Thyroid gland (tissue), 4 donors: ENCODE data around the gene GABRR1. TPM values are rescaled to one million over a fixed set of nuclear protein-coding genes. Genes with fewer than 3 reads are reported as not detected.

ENCODE experiments used
- DNase-seq, 2 donors: peaks; one replicate each; pipeline ENCODE4 v3.0.0-alpha.2; 2019
- H3K27ac ChIP-seq, 3 donors: fragments of 200-600 bp; sonication (generic); 1 replicate in 2 of 3; 2 replicates in 1 of 3; pipeline ENCODE4 v1.5.1; 2016 to 2019; ENCODE audit warnings: mild to moderate bottlenecking in 1 of 3, moderate library complexity in 1 of 3
- H3K27me3 ChIP-seq: fragments of 200-600 bp; sonication (generic); one replicate; pipeline ENCODE4 v1.5.1; 2019
- H3K36me3 ChIP-seq, 2 donors: fragments of 200-600 bp; sonication (generic); one replicate each; pipeline ENCODE4 v1.5.1; 2016 to 2019
- H3K4me1 ChIP-seq, 2 donors: fragments of 200-600 bp; sonication (generic); one replicate each; pipeline ENCODE4 v1.5.1; 2017 to 2019
- H3K4me3 ChIP-seq, 3 donors: fragments of 200-600 bp; sonication (generic); replicated peaks in 1 of 3; 1 replicate in 2 of 3; 2 replicates in 1 of 3; pipeline ENCODE4 v1.5.1; 2016; ENCODE audit warnings: mild to moderate bottlenecking in 1 of 3
- H3K9me3 ChIP-seq: fragments of 200-600 bp; sonication (generic); one replicate; pipeline ENCODE4 v1.5.1; 2017
- CTCF ChIP-seq, 6 experiments: fragments of 200-600 bp in 3 of 6; fragments of 450-650 bp in 3 of 6; sonication (generic) in 3 of 6; IDR thresholded peaks; one replicate each; pipeline ENCODE4 v1.5.1; 2016 to 2019; ENCODE audit warnings: antibody characterized with exemption in 6 of 6, mild to moderate bottlenecking in 2 of 6, inconsistent platforms in 1 of 6, moderate library complexity in 1 of 6
- POLR2A ChIP-seq, 2 donors: fragments of 450-650 bp; IDR thresholded peaks; one replicate each; pipeline ENCODE4 v1.6.1; 2017; ENCODE audit warnings: antibody characterized with exemption in 2 of 2, mild to moderate bottlenecking in 2 of 2, moderate library complexity in 1 of 2
- WGBS, 2 donors: methylation state at CpG; one replicate each; pipeline ENCODE4 v1.1.5; 2017; 5-methylcytosine and 5-hydroxymethylcytosine counted together
- intact Hi-C: fragments of 100-400 bp; cut with DNase I; formaldehyde crosslinking; loops from one replicate; pipeline ENCODE4 v1.15.1; 2023
- total RNA-seq, 4 donors: library from RNA; depleted of rRNA; stranded (reverse); fragments of >200 nt; gene quantifications; one replicate each; pipeline ENCODE4 v1.2.3, GENCODE V29; 2016

Gene GABRR1
- total RNA-seq, 4 donors from 2014 or later = not detected

DNA sequence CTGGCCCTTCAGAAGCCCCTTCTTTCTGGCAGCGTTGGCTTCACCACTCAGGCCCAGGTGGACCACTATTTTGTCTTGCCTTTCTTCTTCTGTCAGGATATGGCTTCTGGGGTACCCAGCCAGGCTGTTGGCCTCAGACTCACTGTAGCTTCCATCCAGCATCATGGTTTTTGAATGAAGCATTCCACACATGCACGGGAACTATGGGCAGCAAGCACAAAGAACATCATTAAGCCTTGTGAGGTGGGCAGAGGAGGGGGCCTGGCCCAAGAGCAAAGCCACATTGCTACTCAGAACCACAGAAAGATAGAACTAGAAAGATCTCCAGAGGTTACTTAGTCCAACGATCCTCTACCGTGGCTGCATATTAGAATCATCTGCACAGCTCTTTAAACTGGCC is 40.6 kb upstream of the GABRR1 start:
- intact Hi-C loops = no loop called here
- H3K4me1 ChIP-seq = no peaks in the 10 kb centered on the region
- H3K9me3 ChIP-seq = no peaks in the 10 kb centered on the region
- TF ChIP-seq POLR2A (IDR thresholded peaks at IDR 0.05) = no peak
- TF ChIP-seq CTCF (IDR thresholded peaks at IDR 0.05) = no peak
- no peak overlapping the region for H3K27ac ChIP-seq
- no peak overlapping the region for H3K4me3 ChIP-seq
- DNase-seq = no peak
- no peaks in the 10 kb centered on the region for H3K36me3 ChIP-seq
- H3K27me3 ChIP-seq = no peaks in the 10 kb centered on the region
- 70 to 76% methylated on average over 4 of the region's 4 CpGs for WGBS, 2 donors

DNA sequence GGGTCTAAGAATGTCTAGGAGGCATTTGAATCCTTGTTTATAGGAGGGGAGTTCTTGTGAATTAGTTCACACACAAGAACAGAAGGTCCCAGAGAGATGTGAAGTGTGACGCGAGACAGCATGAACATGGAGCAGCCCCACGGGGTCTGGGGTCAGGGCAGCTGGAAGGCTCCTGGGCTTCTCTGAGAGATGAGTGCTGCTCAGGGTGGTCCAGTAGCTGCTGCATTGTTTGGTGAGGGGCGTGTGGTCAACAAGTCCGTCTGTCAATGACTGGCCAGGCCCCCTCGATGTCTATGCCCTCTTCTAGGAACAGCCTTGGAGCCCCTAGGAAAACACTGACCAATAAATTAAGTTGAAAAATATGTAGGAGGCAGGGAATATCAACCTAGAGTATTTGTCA is 40.2 kb upstream of the GABRR1 start:
- TF ChIP-seq CTCF (IDR thresholded peaks at IDR 0.05) = no peak
- TF ChIP-seq POLR2A (IDR thresholded peaks at IDR 0.05) = no peak
- intact Hi-C loops = no loop called here
- no peaks in the 10 kb centered on the region for H3K9me3 ChIP-seq
- H3K4me1 ChIP-seq = no peaks in the 10 kb centered on the region
- H3K4me3 ChIP-seq = no peak overlapping the region
- no peaks in the 10 kb centered on the region for H3K27me3 ChIP-seq
- H3K27ac ChIP-seq = no peak overlapping the region
- WGBS, 2 donors = 88 to 98% methylated on average over 6 of the region's 6 CpGs
- DNase-seq = no peak
- H3K36me3 ChIP-seq = no peaks in the 10 kb centered on the region

GRCh38 chr6:89255417-89255816 is 38.3 kb upstream of the GABRR1 start:
- intact Hi-C loops = no loop called here
- Histone ChIP-seq H3K27ac (no peak overlapping the region), H3K36me3 (no peaks in the 10 kb centered on the region), H3K4me3 (no peak overlapping the region), H3K4me1 (no peaks in the 10 kb centered on the region), H3K27me3 (no peaks in the 10 kb centered on the region), H3K9me3 (no peaks in the 10 kb centered on the region)
- DNase-seq = no peak
- WGBS, 2 donors = 95 to 98% methylated on average over 4 of the region's 4 CpGs
- TF ChIP-seq POLR2A (IDR thresholded peaks at IDR 0.05) (no peak), CTCF (IDR thresholded peaks at IDR 0.05) (no peak)

DNA sequence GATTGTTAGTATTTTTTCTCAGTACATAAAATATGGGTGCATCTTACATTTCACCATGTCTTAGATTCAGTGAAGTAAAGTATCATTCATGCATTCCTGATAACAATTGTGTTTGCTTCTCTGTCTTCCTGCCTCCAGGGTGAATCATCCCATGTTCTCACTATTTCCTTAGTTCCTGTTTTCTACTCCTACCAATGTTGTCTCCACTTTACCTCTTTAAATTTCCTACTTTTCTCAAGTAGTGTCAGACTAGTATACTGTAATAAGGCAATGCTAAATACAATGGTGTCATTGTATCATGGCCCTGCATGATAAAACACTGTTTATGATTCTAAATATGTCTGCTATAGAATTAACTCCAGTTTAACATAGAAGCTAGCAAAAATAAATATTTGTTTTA is 37.4 kb upstream of the GABRR1 start:
- no peak for DNase-seq
- TF ChIP-seq POLR2A (IDR thresholded peaks at IDR 0.05) = no peak
- TF ChIP-seq CTCF (IDR thresholded peaks at IDR 0.05) = no peak
- Histone ChIP-seq H3K9me3 (no peaks in the 10 kb centered on the region), H3K4me3 (no peak overlapping the region), H3K27ac (no peak overlapping the region), H3K4me1 (no peaks in the 10 kb centered on the region), H3K36me3 (no peaks in the 10 kb centered on the region), H3K27me3 (no peaks in the 10 kb centered on the region)
- intact Hi-C loops = no loop called here

- DNase-seq = no peak
- no peaks in the 10 kb centered on the region for H3K36me3 ChIP-seq
- WGBS, 2 donors = 82 to 90% methylated on average over 2 of the region's 2 CpGs
- intact Hi-C loops = no loop called here
- no peaks in the 10 kb centered on the region for H3K4me1 ChIP-seq
- TF ChIP-seq CTCF (IDR thresholded peaks at IDR 0.05) (no peak), POLR2A (IDR thresholded peaks at IDR 0.05) (no peak)
- H3K9me3 ChIP-seq = no peaks in the 10 kb centered on the region
- H3K27ac ChIP-seq = no peak overlapping the region
- no peaks in the 10 kb centered on the region for H3K27me3 ChIP-seq
- H3K4me3 ChIP-seq = no peak overlapping the region
Measured at GRCh38 chr6:89252907-89253306, 35.7 kb upstream of the GABRR1 start.
